Measurements from ENCODE around the gene ANKRD30B. TPM values are rescaled to one million over a fixed set of nuclear protein-coding genes. Genes with fewer than 3 reads are reported as not detected.
"Not testable (repeated sequence)": the region's sequence is repeated elsewhere in the genome, so short reads cannot be mapped to it uniquely, and the experiment has no call there.

The ANKRD30B gene
- total RNA-seq, 6 donors from 2014 or later: not detected

DNA sequence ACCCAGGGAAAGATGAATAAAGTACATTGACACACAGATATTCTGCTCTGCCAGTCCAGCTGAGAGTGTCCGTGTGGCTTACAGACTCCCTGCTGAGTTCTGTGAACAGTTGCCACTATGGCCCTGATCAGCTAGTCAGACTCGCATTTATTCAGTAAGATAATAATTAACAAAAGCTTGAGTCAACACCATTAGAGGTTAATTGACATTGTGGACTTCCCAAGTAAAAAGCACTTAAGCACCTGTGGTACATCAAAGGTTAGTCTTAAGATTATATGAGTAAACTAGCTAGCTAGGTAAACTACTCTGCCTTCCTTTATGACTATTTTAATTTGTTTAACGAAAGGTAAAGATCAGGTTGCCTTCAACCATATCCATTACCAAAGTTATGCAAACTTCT lies 33.7 kb downstream of the ANKRD30B start:
- Histone ChIP-seq H3K27me3 (no peaks in the 10 kb centered on the region), H3K27ac (no peak overlapping the region), H3K9me3 (no peaks in the 10 kb centered on the region), H3K36me3 (no peaks in the 10 kb centered on the region), H3K4me1 (no peaks in the 10 kb centered on the region), H3K4me3 (no peak overlapping the region)
- ATAC-seq (ENCODE audit: low FRiP score in 2 of 2): no peak
- WGBS, 2 donors: 67 to 76% methylated on average over 3 of the region's 3 CpGs
- DNase-seq: no peak
- no peak for TF ChIP-seq EP300 (IDR thresholded peaks at IDR 0.05)
- no peak for TF ChIP-seq POLR2A (IDR thresholded peaks at IDR 0.05)
- no peak for TF ChIP-seq POLR2AphosphoS5 (IDR thresholded peaks at IDR 0.05)
- TF ChIP-seq, protein P1, sequence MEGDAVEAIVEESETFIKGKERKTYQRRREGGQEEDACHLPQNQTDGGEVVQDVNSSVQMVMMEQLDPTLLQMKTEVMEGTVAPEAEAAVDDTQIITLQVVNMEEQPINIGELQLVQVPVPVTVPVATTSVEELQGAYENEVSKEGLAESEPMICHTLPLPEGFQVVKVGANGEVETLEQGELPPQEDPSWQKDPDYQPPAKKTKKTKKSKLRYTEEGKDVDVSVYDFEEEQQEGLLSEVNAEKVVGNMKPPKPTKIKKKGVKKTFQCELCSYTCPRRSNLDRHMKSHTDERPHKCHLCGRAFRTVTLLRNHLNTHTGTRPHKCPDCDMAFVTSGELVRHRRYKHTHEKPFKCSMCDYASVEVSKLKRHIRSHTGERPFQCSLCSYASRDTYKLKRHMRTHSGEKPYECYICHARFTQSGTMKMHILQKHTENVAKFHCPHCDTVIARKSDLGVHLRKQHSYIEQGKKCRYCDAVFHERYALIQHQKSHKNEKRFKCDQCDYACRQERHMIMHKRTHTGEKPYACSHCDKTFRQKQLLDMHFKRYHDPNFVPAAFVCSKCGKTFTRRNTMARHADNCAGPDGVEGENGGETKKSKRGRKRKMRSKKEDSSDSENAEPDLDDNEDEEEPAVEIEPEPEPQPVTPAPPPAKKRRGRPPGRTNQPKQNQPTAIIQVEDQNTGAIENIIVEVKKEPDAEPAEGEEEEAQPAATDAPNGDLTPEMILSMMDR (IDR thresholded peaks at IDR 0.05): no peak

- no peak for DNase-seq
- Histone ChIP-seq H3K9me3 (no peaks in the 10 kb centered on the region), H3K27me3 (no peaks in the 10 kb centered on the region), H3K27ac (no peak overlapping the region), H3K4me1 (no peaks in the 10 kb centered on the region), H3K4me3 (no peak overlapping the region), H3K36me3 (no peaks in the 10 kb centered on the region)
- no peak for ATAC-seq (ENCODE audit: low FRiP score in 2 of 2)
- TF ChIP-seq POLR2AphosphoS5 (IDR thresholded peaks at IDR 0.05): no peak
- TF ChIP-seq, protein P1 (IDR thresholded peaks at IDR 0.05): no peak
- no peak for TF ChIP-seq POLR2A (IDR thresholded peaks at IDR 0.05)
- TF ChIP-seq EP300 (IDR thresholded peaks at IDR 0.05): no peak
- 63 to 66% methylated on average over 2 of the region's 2 CpGs for WGBS, 2 donors
Observed at GRCh38 chr18:14784133-14784532, 36.2 kb downstream of the ANKRD30B start.

GRCh38 chr18:14796876-14797275 lies 48.9 kb downstream of the ANKRD30B start:
- peaks cover 0 to 11% (median 0%) of the 10 kb centered on the region in 4 donors for H3K9me3 ChIP-seq
- H3K27ac ChIP-seq; ATAC-seq (ENCODE audit: low FRiP score in 2 of 2); H3K36me3 ChIP-seq; H3K4me1 ChIP-seq; DNase-seq; H3K4me3 ChIP-seq; H3K27me3 ChIP-seq: not testable (repeated sequence)
- 88% methylated on average over 3 of the region's 3 CpGs for WGBS, 2 donors

DNA sequence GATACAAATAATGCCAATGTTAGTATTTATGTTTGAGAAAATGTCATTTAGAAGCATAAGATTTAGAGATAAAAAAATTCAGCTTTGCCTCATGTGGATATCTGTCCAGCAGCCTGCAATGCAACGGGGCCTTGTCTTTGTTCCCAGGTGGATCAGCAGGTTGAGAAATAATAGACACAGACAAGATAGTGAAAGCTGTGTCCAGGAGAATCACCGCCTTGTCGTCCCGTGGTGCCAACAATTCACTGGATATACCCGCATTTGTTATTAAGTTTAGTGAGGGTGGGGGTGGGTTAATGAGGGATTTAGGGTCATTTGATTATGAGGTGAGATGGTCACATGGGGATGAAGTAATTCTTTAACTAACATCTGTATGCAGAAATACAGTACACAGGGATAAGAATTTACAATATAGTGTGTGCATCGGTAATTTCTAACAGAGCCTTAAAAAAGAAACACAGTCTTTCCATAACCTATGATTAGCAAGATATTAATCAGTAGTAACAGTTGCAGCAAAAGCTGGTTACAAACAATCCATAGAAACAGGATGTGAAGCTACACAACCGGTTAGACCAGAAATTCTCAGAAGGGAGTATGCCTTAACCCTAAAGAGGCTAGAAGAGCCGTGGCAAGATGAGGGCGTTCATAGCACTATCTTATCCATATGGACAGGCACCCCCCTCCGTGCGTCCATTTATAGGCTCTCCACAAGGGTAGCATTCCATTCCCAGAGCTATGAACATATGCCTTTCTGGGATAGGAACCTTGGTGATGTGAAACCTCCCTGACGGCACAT lies 50.2 kb downstream of the ANKRD30B start:
- not testable (repeated sequence) for H3K4me3 ChIP-seq, H3K27ac ChIP-seq
- 86 to 93% methylated on average over 9 to 12 of the region's 12 CpGs for WGBS, 2 donors

GRCh38 chr18:14811081-14811480 lies 63.1 kb downstream of the ANKRD30B start:
- H3K4me1 ChIP-seq; ATAC-seq (ENCODE audit: low FRiP score in 2 of 2); H3K4me3 ChIP-seq; H3K27me3 ChIP-seq; H3K27ac ChIP-seq; DNase-seq; H3K9me3 ChIP-seq; H3K36me3 ChIP-seq: not testable (repeated sequence)
- 82 to 86% methylated on average over 9 to 12 of the region's 13 CpGs for WGBS, 2 donors

More for the DNA sequence above, 50.2 kb downstream of the ANKRD30B start:
- H3K27me3 ChIP-seq; H3K36me3 ChIP-seq; DNase-seq; ATAC-seq (ENCODE audit: low FRiP score in 2 of 2); H3K4me1 ChIP-seq: not testable (repeated sequence)
- H3K9me3 ChIP-seq: peaks cover 0 to 11% (median 0%) of the 10 kb centered on the region in 4 donors

DNA sequence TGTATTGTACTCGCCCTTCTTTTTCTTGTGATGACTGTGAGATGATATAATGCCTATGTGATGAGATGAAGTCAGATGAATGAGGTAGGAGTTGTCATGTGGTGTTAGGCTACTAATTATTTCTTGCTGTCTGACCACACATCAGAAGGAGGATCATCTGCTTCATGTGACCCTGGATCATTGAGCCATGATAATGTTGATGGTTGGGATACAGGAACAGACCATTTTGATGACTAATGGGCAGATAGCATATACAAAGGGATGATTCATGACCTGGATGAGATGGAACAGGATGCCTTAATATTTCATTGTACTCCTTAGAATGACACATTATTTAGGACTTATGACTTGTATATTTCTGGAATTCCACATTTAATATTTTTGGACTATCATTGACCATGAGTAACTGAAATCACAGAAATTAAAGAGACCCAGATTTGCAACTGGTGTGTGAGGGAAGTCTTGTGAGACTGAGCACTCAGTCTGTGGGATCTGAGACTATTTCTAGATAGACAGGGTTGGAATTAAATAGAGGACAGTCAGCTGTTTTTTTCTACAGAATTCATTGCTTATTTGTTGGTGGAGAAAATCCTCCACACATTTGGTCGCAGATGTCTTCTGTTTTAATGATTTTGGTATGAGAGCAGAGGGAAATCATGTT lies 79.1 kb downstream of the ANKRD30B start:
- ATAC-seq (ENCODE audit: low FRiP score in 2 of 2); H3K36me3 ChIP-seq; H3K4me3 ChIP-seq; H3K4me1 ChIP-seq; H3K27me3 ChIP-seq; DNase-seq; H3K9me3 ChIP-seq; H3K27ac ChIP-seq: not testable (repeated sequence)
- WGBS, 2 donors: 57 to 60% methylated on average over 2 of the region's 2 CpGs

DNA sequence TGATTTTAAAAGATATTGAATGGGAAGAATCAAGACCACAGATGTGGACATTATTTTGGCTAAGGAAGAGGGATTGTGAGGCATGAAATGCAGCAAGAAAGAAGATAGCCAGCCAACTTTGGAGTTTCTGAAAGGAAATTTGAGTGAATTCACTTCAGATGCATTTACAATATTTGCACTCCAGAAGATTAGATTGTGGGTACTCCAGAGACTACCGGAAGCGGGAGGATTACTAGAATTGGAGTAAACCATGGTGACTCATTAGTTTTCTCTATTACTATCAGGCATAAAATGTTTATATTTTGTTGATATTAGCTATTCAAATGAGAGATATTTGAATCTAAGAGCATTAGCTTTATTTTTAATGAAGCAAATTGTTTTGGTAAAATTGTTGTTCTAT lies 93.6 kb downstream of the ANKRD30B start:
- DNase-seq; H3K36me3 ChIP-seq; H3K4me3 ChIP-seq; H3K4me1 ChIP-seq; H3K9me3 ChIP-seq; ATAC-seq (ENCODE audit: low FRiP score in 2 of 2); H3K27ac ChIP-seq; H3K27me3 ChIP-seq: not testable (repeated sequence)
- WGBS, 2 donors: 67 to 81% methylated on average over 2 of the region's 2 CpGs

DNA sequence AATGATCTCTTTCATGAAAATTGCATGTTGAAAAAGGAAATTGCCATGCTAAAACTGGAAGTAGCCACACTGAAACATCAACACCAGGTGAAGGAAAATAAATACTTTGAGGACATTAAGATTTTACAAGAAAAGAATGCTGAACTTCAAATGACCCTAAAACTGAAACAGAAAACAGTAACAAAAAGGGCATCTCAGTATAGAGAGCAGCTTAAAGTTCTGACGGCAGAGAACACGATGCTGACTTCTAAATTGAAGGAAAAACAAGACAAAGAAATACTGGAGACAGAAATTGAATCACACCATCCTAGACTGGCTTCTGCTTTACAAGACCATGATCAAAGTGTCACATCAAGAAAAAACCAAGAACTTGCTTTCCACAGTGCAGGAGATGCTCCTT lies 103.6 kb downstream of the ANKRD30B start:
- H3K27ac ChIP-seq; H3K9me3 ChIP-seq; H3K27me3 ChIP-seq; H3K4me1 ChIP-seq; H3K36me3 ChIP-seq; DNase-seq; H3K4me3 ChIP-seq; ATAC-seq (ENCODE audit: low FRiP score in 2 of 2): not testable (repeated sequence)
- WGBS, 2 donors: 71% methylated on average over 2 of the region's 2 CpGs; no CpG with 5 or more reads in 1 of the 2 donors

DNA sequence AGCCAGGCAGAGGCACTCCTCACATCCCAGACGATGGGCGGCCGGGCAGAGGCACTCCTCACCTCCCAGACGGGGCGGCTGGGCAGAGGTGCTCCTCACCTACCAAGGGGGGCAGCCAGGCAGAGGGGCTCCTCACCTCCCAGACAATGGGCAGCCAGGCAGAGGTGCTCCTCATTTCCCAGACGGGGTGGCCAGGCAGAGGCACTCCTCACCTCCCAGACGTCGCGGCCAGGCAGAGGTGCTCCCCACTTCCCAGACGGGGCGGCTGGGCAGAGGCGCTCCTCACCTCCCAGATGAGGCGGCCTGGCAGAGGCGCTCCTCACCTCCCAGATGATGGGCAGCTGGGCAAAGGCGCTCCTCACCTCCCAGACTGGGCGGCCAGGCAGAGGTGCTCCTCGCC lies 107.7 kb downstream of the ANKRD30B start:
- H3K9me3 ChIP-seq; H3K36me3 ChIP-seq; H3K27ac ChIP-seq; ATAC-seq (ENCODE audit: low FRiP score in 2 of 2); H3K4me1 ChIP-seq; H3K27me3 ChIP-seq; H3K4me3 ChIP-seq: not testable (repeated sequence)
- peak in 1 of 2 donors; percentile 51 for DNase-seq
- 96% methylated on average over 6 of the region's 17 CpGs; no CpG with 5 or more reads in 1 of the 2 donors for WGBS, 2 donors

- not testable (repeated sequence) for H3K4me3 ChIP-seq; ATAC-seq (ENCODE audit: low FRiP score in 2 of 2); H3K36me3 ChIP-seq; H3K27ac ChIP-seq; H3K27me3 ChIP-seq; H3K9me3 ChIP-seq; H3K4me1 ChIP-seq
- 98% methylated on average over 7 of the region's 20 CpGs; no CpG with 5 or more reads in 1 of the 2 donors for WGBS, 2 donors
- peak in 1 of 2 donors; percentile 49 for DNase-seq
Observed at GRCh38 chr18:14856256-14856655, 108.3 kb downstream of the ANKRD30B start.
